KMS-11 (cell line): ENCODE measurements around the gene DHPS.

Source experiments
- H2AFZ ChIP-seq: fragments of 200-600 bp; sonication (generic); 2 replicates; pipeline ENCODE4 v1.6.1; 2016; ENCODE audit warnings: antibody characterized with exemption, mixed run types, low read depth
- H3K27ac ChIP-seq: fragments of 200-600 bp; sonication (generic); 2 replicates; pipeline ENCODE4 v1.6.1; 2016; ENCODE audit warnings: mild to moderate bottlenecking, mixed run types
- H3K27me3 ChIP-seq: fragments of 200-600 bp; sonication (generic); 2 replicates; pipeline ENCODE4 v1.6.1; 2017; ENCODE audit warnings: mild to moderate bottlenecking, low read depth, mixed run types, moderate library complexity; ENCODE audit not compliant: insufficient read depth
- H3K36me3 ChIP-seq: fragments of 200-600 bp; sonication (generic); 2 replicates; pipeline ENCODE4 v1.6.1; 2017; ENCODE audit warnings: mild to moderate bottlenecking, mixed run types; ENCODE audit not compliant: insufficient read depth
- H3K4me1 ChIP-seq: fragments of 200-600 bp; sonication (generic); 2 replicates; pipeline ENCODE4 v1.6.1; 2016; ENCODE audit warnings: mild to moderate bottlenecking, low read depth, mixed run types; ENCODE audit not compliant: poor library complexity, severe bottlenecking
- H3K4me2 ChIP-seq: fragments of 200-600 bp; sonication (generic); 2 replicates; pipeline ENCODE4 v1.7.0; 2016; ENCODE audit warnings: mild to moderate bottlenecking, mixed run types
- H3K4me3 ChIP-seq: fragments of 200-600 bp; sonication (generic); IDR thresholded peaks from 2 replicates; pipeline ENCODE4 v1.6.1; 2017; ENCODE audit warnings: low read depth, low read length, mixed read lengths; ENCODE audit not compliant: insufficient read depth
- H3K79me2 ChIP-seq: fragments of 200-600 bp; sonication (generic); 2 replicates; pipeline ENCODE4 v1.6.1; 2016; ENCODE audit warnings: low read depth, mixed run types; ENCODE audit not compliant: insufficient read depth
- H3K9ac ChIP-seq: fragments of 200-600 bp; sonication (generic); 2 replicates; pipeline ENCODE4 v1.6.1; 2016; ENCODE audit warnings: mild to moderate bottlenecking, mixed run types
- H4K20me1 ChIP-seq: fragments of 200-600 bp; sonication (generic); 2 replicates; pipeline ENCODE4 v1.6.1; 2016; ENCODE audit warnings: mild to moderate bottlenecking, mixed run types; ENCODE audit not compliant: insufficient read depth
- CTCF ChIP-seq: fragments of 200-600 bp; sonication (generic); conservative IDR thresholded peaks from 2 replicates; pipeline ENCODE4 v1.6.1; 2017; ENCODE audit warnings: low read depth, mild to moderate bottlenecking, antibody characterized with exemption, low read length, moderate library complexity, mixed read lengths

DHPS gene

GRCh38 chr19:12655546-12655945 is 26.1 kb downstream of the DHPS start:
- no peak overlapping the region for H3K4me3 ChIP-seq
- no peaks in the 10 kb centered on the region for H3K4me1 ChIP-seq
- no peaks in the 10 kb centered on the region for H3K79me2 ChIP-seq
- no peak for TF ChIP-seq CTCF
- H3K36me3 ChIP-seq = no peaks in the 10 kb centered on the region
- no peak overlapping the region for H3K4me2 ChIP-seq
- H4K20me1 ChIP-seq = no peaks in the 10 kb centered on the region
- H2AFZ ChIP-seq = no peak overlapping the region
- H3K27ac ChIP-seq = no peak overlapping the region
- no peaks in the 10 kb centered on the region for H3K27me3 ChIP-seq
- no peak overlapping the region for H3K9ac ChIP-seq

GRCh38 chr19:12652219-12652618 is 29.5 kb downstream of the DHPS start:
- no peak overlapping the region for H3K9ac ChIP-seq
- no peak overlapping the region for H2AFZ ChIP-seq
- no peaks in the 10 kb centered on the region for H3K27me3 ChIP-seq
- H3K79me2 ChIP-seq = no peaks in the 10 kb centered on the region
- no peak overlapping the region for H3K4me2 ChIP-seq
- no peaks in the 10 kb centered on the region for H3K36me3 ChIP-seq
- H3K27ac ChIP-seq = no peak overlapping the region
- no peaks in the 10 kb centered on the region for H3K4me1 ChIP-seq
- TF ChIP-seq CTCF = no peak
- no peak overlapping the region for H3K4me3 ChIP-seq
- no peaks in the 10 kb centered on the region for H4K20me1 ChIP-seq

- Histone ChIP-seq H3K9ac (no peak overlapping the region), H3K27ac (no peak overlapping the region), H2AFZ (no peak overlapping the region), H3K27me3 (no peaks in the 10 kb centered on the region), H3K36me3 (no peaks in the 10 kb centered on the region), H3K4me3 (no peak overlapping the region), H3K4me1 (no peaks in the 10 kb centered on the region), H3K79me2 (no peaks in the 10 kb centered on the region), H4K20me1 (no peaks in the 10 kb centered on the region), H3K4me2 (no peak overlapping the region)
- no peak for TF ChIP-seq CTCF
Measured at GRCh38 chr19:12649941-12650340, 31.7 kb downstream of the DHPS start.

- no peaks in the 10 kb centered on the region for H3K36me3 ChIP-seq
- H3K27ac ChIP-seq = no peak overlapping the region
- no peak overlapping the region for H3K9ac ChIP-seq
- H3K4me2 ChIP-seq = no peak overlapping the region
- H2AFZ ChIP-seq = no peak overlapping the region
- no peak for TF ChIP-seq CTCF
- no peak overlapping the region for H3K4me3 ChIP-seq
- no peaks in the 10 kb centered on the region for H4K20me1 ChIP-seq
- no peaks in the 10 kb centered on the region for H3K79me2 ChIP-seq
- H3K27me3 ChIP-seq = no peaks in the 10 kb centered on the region
- no peaks in the 10 kb centered on the region for H3K4me1 ChIP-seq
Measured at GRCh38 chr19:12648088-12648487, 33.6 kb downstream of the DHPS start.
